GM19328 (cell line): ENCODE results near the gene ASB3.
A peak's percentile ranks its signal among the peaks of the same experiment; 100 is the strongest.
"Not testable (repeated sequence)": the region's sequence is repeated elsewhere in the genome, so short reads cannot be mapped to it uniquely, and the experiment has no call there.

Experiments used
- ATAC-seq: cut with Tn5 transposase; IDR thresholded peaks from one replicate; pipeline ENCODE4 v1.9.1; 2021; ENCODE audit warnings: mild to moderate bottlenecking, moderate library complexity; ENCODE audit not compliant: unreplicated experiment

ASB3 gene

DNA sequence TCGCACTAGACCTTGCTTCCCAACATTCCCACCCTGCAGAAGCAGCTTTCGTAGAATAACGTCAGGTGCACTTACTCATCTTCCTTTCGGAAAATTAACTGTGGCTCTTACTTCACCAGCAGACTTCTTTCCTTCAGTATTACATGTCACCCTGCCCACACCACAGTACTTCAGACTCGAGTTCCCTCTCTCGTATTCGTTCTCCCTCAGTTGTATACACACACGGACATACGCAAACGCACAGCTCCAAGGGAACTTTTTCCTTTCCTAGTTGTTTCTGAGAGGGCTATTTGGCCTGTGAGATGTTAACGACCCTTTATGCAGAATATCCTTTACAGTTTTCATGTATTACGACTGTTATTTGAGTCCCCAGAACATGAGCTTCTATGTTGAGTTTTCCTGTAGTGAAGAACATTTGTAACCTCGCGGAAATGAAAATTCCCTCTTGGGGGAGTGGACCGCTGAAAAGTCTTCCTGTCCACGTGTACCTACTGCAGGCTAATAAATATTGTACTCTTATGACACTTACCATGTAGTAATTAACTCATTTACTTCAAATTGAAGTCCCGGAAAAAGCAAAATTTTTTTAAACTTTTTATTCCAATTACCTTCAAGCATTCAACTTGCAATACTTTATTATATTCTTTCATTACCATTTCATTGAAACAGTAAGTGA, 999 bp upstream of the ASB3 start:
- ATAC-seq: no peak

DNA sequence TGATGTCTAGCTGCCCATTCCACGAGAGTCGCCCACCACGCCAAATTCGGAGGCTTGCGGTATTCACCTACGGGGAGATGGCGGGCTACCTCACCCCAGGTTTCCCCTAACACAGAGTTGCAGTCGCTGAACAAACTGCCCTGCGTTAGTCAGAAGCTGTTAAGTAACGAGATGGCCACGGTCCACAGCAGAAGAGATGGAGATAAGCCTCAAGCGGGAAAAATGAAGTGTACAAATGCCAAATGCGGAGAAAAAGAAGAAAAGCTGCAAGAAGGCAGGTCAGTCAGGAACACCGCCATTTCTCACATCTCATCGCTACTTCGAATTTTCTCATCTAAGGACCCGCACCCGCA, 425 bp downstream of the ASB3 start:
- ATAC-seq: peak; percentile 9

DNA sequence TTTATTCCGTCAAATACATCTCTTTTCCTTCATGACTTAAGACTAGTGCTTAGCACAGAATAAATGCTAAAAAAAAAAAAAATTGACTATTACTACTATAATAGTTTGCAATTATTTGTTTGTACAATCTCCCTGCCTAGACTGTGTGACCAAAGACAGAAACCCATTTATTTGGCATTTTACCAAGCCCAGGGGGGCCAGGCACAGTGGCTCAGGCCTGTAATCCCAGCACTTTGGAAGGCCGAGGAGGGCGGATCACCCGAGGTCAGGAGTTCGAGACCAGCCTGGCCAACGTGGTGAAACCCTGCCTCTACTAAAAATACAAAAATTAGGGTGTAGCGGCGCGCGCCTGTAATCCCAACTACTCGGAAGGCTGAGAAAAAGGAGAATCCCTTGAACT, 1.4 kb downstream of the ASB3 start:
- no peak for ATAC-seq

DNA sequence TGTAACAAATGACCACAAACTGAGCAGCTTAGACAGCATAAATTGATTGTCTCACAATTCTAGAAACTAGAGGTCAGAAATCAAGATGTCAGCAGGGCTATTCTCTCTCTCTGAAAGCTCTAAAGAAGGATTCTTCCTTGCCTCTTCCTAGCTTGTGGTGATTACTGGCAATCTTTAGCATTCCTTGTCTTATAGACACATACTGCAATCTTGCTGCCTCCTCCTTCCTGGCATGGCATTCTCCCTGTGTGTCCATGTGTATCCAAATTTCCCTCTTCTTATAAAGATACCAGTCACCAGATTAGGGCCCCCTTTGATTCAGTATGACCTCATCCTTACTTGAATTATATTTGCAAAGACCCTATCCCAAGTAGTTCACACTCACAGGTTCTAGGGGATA, 2.3 kb downstream of the ASB3 start:
- no peak for ATAC-seq

DNA sequence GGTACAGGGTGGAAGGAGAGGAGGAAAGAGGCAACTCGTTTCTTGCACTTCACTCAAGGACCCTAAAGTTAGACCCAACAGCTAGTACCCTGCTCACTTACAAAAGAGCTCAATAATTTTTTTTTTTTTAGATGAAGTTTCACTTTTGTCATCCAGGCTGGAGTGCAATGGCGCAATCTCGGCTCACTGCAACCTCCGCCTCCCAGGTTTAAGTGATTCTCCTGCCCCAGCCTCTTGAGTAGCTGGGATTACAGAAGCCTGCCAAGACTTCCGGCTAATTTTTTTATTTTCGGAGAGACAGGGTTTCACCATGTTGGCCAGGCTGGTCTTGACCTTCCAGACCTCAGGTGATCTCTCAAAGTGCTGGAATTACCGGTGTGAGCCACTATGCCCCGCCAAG, 4.1 kb downstream of the ASB3 start:
- no peak for ATAC-seq

DNA sequence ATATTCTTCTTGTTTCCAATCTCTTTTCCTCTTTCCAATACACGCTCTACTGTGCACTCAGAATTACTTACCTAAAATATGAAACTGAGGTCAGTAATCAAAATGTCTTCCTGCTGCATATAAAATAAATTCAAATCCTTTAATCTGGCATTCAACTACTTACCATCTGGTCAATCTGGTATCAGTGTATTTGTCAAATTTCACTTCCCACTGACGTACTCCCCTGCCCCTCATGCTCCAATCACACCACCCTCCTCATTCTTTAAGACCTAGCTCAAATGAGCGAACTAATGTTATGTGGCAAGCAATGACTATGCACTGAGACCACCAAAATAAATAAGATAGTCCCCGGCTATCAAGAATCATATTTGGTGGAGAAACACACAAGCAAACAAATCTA, 6.7 kb downstream of the ASB3 start:
- ATAC-seq: no peak

DNA sequence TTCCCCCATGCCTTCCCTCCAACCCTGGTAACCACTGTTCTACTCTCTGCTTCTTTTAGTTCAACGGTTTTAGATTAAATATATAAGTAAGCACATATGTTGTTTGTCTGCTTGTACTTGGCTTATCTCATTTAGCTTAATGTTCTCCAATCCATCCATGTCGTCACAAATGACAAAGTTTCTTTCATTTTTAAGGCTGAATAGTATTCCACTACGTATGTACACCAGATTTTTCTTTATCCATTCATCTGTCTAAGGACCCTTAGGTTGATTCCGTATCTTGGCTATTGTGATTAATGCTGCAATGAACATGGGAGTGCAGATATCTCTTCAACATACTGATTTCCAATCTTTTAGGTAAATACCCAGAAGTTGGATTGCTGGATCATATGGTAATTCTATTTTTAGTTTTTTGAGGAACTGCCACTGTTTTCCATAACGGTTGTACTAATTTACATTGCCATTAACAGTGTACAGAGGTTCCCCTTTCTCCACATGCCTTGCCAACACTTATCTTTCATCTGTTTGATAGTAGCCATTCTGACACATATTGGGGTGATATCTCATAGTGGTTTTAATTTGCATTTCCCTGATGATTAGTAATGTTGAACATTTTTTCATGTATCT, 8.1 kb downstream of the ASB3 start:
- ATAC-seq: no peak

DNA sequence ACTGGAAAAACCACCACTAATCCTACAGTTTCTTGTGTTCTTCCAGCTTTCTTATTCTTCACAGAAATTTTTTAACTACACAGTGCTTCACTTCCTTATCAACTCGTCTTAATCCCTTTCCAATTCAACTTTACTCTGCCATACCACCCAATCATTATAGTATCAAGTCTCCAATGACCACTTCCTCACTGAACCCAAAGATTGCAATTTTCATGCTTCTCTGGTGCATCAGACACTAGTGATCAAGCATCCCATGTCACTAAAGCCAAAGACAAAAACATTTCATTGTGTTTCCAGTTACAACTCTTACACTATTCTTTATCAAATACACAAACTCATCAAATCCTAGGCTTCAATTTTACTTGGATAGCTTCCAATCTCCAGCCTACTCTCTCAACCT, 9.6 kb downstream of the ASB3 start:
- no peak for ATAC-seq

DNA sequence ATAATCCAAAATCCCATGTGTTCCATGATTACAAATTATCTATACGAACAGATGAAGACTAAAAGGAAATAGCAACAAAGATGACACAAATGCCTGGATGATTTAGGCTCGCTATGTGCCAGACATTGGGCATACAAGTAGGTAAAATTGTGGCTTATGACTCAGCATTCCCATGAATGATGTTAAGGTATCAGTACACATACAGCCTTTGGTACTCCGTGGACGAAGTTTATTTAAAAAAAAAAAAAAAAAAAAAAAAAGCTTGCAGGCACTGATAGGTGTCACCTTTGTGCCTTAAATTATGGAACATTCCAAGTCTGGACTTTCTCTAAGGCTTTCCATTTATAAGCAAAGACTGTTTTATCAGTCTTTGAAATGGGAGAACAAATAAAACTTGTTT, 16.5 kb downstream of the ASB3 start:
- ATAC-seq: no peak

DNA sequence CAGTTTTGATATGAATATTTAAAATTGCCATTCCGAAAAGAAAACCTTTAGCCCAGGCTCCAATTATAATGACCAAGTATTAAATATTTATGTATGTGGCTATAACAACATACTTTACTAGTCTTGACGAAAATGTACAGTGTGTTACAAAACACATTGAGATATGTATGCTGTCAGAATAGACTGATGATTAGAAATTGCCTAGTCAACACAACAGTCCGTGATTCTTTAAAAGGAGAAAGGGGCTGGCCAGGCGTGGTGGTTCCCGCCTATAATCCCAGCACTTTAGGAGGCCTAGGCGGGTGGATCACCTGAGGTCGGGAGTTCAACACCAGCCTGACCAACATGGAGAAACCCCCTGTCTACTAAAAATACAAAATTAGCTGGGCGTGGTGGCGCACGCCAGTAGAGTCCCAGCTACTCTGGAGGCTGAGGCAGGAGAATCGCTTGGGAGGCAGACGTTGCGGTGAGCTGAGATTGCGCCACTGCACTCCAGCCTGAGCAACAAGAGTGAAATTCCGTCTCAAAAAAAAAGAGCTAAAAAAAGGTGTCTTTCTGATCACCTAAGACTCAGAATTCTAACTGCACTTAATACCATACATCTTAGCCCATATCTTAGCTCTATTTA, 17.3 kb downstream of the ASB3 start:
- no peak for ATAC-seq

DNA sequence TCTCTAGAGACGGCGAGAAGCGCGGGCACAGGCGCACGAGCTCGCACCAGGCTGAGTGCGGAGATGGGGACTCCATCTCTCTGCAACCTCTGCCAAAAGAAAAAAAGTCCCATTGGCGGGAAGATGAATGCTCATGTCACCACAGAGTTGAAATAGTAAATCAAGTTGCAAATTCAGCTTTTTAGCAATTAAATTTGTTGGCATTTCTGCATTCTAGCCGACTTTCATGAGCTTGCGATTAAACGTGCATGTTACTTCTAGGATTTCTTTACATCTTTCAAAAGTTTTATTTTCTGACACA, 18.6 kb downstream of the ASB3 start:
- ATAC-seq: peak; percentile 45

DNA sequence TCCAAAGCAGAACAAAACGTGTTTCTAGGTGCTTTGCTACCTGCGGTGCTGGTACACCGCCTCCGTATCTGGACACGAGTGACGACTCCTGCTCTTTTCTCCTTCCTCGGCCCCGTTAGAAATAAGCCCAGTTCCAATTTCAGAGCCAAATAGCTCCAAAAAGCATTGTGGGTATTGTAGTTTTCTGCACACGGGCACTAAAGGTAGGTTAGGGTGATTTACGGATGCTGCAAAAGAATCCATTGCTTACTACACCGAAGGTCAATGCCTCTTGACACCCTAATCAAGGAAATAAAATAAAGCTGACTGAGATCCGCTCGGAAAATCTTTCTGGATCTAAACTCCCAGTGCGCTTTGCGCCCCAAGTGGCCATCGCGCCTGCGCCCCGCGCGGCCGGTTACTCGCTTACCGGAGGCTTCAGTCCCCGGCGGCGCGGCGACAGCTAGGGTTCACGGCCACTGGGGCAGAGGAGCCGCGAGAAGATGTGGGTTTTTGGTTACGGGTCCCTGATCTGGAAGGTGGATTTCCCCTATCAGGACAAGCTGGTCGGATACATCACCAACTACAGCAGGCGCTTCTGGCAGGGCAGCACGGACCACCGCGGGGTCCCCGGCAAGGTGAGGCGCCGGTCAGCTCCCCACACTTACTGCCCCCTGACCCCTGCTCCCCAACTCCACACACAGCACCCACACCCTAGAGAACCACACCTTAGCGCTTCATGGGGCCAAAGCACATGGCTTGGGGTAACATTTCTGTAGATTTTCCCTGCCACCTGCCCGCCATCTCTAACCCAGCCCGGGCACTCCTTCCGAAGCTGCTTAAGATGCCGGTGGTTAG, 19.1 kb downstream of the ASB3 start, which contains the start of gene CHAC2:
CHAC2 (plus strand) TSS at position 400 of the 837 bp plus-strand sequence; CDS start at position 483, 83 bp downstream.
- peak; percentile 90 for ATAC-seq

DNA sequence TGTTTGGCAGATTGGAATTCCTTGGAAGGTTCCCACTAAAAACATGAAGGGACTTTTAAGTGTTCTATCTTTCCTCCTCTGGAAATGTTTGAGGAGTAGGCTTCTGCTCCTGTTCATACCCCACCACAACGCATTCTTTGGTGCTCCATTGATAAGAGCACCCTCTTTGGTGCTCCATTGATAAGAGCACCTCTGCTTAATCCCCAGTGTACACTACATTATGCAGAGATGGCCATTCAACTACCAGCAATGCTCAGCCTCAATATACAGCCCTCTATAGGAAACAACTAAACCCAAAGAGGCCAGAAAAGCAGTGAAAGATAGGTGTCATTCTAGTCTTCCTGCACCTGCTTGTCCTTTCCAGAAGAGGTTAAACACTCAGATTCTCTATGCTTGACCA, 21.0 kb downstream of the ASB3 start:
- ATAC-seq: no peak

DNA sequence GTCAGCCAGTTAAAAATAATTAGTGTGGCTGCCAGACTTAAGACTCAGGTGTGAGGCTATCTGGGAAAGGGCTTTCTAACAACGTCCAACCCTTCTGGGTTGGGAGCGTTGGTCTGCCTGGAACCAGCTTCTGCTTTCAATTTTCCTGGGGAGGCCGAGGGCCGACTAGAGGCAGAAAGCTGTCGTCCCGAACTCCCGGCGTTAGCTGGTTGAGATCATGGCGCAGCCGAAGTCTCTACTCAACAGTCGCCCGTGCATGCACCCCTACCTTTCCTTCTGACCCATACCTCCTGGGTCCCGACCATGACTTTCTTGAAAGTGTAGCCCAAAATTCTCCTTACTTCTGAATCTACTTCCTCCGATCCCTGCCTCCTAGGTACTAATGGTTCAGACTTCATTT, 29.5 kb downstream of the ASB3 start:
- not testable (repeated sequence) for ATAC-seq

DNA sequence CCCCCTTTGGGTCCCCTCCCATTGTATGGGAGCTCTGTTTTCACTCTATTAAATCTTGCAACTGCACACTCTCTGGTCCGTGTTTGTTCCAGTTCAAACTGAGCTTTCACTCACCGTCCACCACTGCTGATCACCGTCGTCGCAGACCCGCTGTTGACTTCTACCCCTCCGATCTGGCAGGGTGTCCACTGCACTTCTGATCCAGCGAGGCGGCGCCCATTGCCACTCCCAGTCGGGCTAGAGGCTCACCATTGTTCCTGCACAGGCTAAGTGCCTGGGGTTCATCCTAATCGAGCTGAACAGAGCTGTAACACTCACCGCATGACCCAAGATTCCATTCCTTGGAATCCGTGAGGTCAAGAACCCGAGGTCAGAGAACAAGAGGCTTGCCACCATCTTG, 30.1 kb downstream of the ASB3 start:
- ATAC-seq: no peak

DNA sequence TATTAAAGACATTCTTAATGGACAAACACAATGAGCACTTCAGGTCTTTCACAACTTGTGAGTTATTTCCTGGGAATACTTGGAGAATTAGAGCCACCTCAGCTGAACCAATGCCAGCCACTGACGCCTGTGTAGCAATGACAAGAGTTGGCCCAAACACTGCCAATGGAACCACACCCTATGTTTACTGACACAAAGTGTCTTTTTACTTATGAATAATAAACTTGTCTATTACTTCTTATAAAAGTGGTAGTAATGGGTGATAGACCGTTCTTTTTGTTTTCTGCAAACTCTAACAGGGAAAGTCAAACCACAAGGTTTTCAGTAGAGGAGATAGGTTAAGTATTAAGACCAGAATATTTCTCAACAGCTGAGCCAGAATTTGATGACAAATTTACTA, 31.6 kb downstream of the ASB3 start:
- no peak for ATAC-seq

DNA sequence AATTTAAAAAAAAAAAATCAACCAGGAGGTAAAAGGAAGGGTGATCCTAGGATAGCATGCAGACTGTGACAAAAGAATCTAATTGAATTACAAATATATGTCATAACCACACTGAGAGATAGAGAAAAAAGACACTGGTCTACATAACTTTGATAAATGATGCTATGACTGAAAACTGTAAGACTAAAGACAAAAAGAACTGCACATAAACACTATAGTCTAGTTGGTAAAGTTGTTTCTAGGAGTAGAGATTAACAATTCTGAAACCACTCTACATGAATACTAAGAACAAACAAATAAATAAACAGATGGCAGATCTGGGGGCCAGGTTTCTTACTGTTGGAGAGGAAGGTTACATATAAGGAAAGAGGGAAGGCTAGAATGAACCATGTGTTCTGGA, 33.7 kb downstream of the ASB3 start:
- ATAC-seq: no peak

DNA sequence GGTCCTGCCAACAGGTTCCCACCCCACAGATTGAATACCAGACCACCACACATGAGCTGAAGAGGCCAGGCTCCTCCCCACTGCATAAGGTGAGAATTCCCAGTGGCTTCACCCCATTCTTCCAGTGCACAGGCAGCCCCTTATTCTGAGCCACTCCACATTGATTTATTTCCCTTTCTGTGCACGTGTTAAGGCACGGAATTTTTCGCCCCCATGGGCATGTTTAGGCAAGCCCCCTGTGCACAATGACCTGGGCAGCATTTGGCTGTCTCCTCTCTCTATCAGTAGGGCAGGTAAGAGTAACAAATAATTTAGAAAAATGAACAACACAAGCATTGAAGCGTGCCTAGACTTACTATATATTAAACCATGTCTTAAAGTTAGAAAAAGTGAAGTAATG, 34.4 kb downstream of the ASB3 start:
- ATAC-seq: no peak

DNA sequence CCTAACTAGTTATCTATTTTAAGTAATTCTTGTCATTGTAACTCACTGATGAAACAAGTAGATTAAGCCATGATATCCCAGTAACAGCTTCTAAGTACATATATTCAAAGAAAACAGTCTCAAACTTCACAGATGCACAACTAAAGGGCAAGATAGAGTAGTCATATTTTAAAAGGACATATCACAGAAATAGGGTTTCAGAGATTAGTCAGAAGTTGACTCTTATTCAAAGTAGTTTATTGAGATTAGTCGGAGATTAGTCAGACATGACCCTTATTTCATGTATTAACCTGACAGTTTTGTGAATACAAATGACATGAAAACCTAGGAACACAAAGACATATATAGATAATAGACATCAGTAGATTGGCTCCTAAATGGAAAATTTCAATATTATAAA, 35.0 kb downstream of the ASB3 start:
- peak; percentile 87 for ATAC-seq

DNA sequence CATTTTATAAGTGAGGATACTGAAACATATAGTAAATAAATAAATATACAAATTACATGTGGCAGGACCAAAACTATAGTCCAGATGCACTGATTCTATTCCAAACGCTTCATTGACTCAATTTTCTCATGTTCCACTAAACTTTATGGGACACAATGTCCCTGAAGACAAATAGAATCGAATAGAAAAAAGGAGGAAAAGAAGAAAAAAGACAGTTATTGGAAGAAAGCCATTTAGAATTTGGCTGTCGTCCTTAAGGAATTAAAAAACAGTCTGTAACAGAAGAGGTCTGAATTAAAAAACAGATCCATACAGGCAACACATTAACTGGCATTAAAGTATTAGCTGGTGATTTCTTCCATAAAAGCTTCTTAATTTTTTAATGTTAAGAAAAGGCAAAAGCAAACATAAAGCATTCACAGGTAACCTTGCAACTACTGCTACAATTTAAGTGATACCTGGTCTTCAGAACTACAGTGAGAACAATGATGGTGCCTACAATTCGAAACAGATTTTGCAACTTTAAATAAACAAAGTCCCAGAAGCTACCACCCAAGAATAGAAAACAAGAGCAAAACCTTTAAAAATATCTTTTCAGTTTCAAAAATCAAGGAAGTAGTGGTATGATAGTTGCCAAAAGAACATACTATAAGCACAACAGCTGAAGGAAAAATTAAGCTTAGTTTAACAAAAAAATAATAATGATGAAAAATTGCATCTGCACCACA, 36.5 kb downstream of the ASB3 start:
- ATAC-seq: no peak

DNA sequence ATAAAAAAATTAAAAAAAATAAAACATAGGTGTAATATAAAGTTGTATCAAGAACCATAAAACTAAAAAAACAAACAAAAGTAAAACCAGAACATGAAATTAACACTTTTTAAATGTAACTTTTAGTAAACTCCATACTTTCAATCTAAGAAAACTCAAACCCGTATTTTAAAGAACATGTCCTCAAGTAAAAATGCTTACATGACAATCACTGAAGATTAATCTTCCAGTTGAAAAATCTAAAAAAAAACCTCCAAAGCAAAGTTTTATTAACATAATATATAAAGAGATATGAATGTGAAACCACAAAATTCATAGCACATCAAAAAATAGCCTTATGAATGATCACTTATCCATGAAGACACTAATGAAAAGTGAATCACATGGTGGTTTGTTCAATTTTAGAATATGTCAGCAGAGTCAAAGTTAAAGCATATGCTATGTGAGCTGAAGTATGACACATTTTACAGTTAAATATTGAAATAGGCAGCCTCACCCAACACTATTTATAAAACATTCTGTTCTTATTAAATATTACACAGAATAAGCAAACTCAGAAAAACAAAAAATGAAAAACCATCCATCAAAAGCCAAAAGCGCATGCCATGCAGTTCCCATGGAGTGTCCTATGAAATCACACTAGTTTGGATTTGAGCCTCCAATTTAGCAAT, 42.2 kb downstream of the ASB3 start:
- no peak for ATAC-seq
